ENCODE results near the gene TXN. TPM values are rescaled to one million over a fixed set of nuclear protein-coding genes. Genes with fewer than 3 reads are reported as not detected.
A peak's percentile ranks its signal among the peaks of the same experiment; 100 is the strongest.

Gene TXN
- total and polyA plus RNA-seq, 8 donors = 89.3 to 786 (median 169) TPM

GRCh38 chr9:110287289-110287680 lies 31.0 kb upstream of the TXN start:
- no peaks in the 10 kb centered on the region for H3K27me3 ChIP-seq
- H3K4me3 ChIP-seq = no peak overlapping the region
- 91 to 96% (median 94%) methylated on average over 6 of the region's 6 CpGs for WGBS, 5 donors
- H3K36me3 ChIP-seq = no peaks in the 10 kb centered on the region
- no peaks in the 10 kb centered on the region for H3K4me1 ChIP-seq
- DNase-seq = no peak
- no peaks in the 10 kb centered on the region for H3K9me3 ChIP-seq
- TF ChIP-seq POLR2AphosphoS5 (IDR thresholded peaks at IDR 0.05) = no peak
- TF ChIP-seq EP300 (IDR thresholded peaks at IDR 0.05) = no peak
- TF ChIP-seq POLR2A (IDR thresholded peaks at IDR 0.05) = no peak
- no peak for TF ChIP-seq CTCF (IDR thresholded peaks at IDR 0.05)
- no peak overlapping the region for H3K27ac ChIP-seq
- intact Hi-C loops (cut with DNase I; ENCODE audit: low total_unique reads) = no loop called here

DNA sequence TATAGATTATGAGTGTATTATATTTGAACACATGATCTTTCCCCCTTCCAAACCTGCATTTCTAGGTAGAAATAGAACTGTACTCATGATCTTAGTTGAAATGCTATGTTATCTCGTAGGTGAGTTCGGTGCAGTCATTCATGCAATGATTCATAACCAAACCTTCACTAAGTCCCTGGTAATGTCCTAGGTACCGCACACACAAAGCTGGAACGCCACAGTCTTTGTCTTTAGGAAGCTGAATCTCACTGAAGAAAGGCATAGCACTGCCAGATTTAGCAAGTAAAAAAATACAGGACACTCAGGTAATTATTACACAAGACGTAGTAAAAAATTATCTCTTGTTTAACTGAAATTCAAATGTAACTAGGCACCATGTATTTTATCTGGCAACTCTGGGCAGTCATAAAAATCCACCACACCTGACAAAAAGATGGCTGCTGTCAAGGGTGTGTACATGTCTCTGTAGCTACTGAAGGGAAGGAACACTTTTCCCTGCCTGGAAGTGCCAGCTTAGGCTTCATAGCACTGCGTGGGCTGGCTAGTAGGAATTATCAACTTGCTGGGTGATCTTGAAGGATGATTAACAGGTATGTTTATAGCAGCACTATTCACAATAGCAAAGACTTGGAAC lies 28.0 kb upstream of the TXN start:
- TF ChIP-seq EP300 (IDR thresholded peaks at IDR 0.05) (no peak), POLR2A (IDR thresholded peaks at IDR 0.05) (no peak), POLR2AphosphoS5 (IDR thresholded peaks at IDR 0.05) (no peak), CTCF (IDR thresholded peaks at IDR 0.05) (no peak)
- WGBS, 5 donors = 63 to 74% (median 72%) methylated on average over 6 of the region's 6 CpGs
- intact Hi-C loops (cut with DNase I; ENCODE audit: low total_unique reads) = no loop called here
- Histone ChIP-seq H3K27ac (peak overlapping the region in 1 of 5 donors; percentile 59), H3K27me3 (no peaks in the 10 kb centered on the region), H3K4me1 (no peaks in the 10 kb centered on the region), H3K9me3 (no peaks in the 10 kb centered on the region), H3K36me3 (no peaks in the 10 kb centered on the region), H3K4me3 (no peak overlapping the region)
- no peak for DNase-seq

DNA sequence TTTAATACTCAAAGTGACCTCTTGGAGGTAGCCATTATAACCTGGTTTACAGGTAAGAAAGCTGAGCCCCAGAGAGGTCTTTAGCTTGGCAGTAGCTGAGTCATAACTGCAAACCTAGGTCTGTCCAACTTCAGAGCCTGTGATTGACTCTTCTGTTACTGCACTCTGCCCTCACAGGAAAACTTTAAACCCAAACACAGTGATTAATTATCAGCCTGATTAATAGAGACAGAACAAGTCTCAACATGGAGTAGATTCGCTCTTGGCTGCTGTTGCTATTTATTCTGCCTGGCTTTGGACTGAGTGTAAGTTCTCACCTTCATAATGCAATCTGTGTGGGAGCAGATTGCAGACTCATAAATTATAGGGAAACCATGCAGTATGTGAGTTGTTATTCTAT lies 27.4 kb upstream of the TXN start:
- H3K36me3 ChIP-seq = no peaks in the 10 kb centered on the region
- peak in 1 of 2 donors; percentile 53 for DNase-seq
- no peaks in the 10 kb centered on the region for H3K9me3 ChIP-seq
- WGBS, 5 donors = 17 to 36% (median 29%) methylated on average over 1 of the region's 1 CpG
- no peak for TF ChIP-seq CTCF (IDR thresholded peaks at IDR 0.05)
- TF ChIP-seq POLR2AphosphoS5 (IDR thresholded peaks at IDR 0.05) = no peak
- no peak for TF ChIP-seq EP300 (IDR thresholded peaks at IDR 0.05)
- no peak for TF ChIP-seq POLR2A (IDR thresholded peaks at IDR 0.05)
- H3K4me1 ChIP-seq = no peaks in the 10 kb centered on the region
- no peak overlapping the region for H3K4me3 ChIP-seq
- intact Hi-C loops (cut with DNase I; ENCODE audit: low total_unique reads) = no loop called here
- H3K27me3 ChIP-seq = no peaks in the 10 kb centered on the region
- peak overlapping the region in 1 of 5 donors; percentile 59 for H3K27ac ChIP-seq

DNA sequence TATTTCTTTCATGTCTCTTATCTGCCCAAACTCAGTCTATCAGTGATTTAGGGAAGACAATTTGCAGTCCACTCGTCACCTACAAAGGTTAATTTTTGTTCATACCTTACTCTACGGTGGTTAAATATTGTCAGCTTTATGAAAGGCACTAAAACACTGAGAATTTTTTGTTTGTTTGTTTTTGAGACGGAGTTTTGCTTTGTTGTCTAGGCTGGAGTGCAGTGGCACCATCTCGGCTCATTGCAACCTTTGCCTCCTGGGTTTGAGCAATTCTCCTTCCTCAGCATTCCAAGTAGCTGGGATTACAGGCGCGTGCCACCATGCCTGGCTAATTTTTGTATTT lies 26.4 kb upstream of the TXN start:
- intact Hi-C loops (cut with DNase I; ENCODE audit: low total_unique reads) = no loop called here
- Histone ChIP-seq H3K9me3 (no peaks in the 10 kb centered on the region), H3K4me1 (no peaks in the 10 kb centered on the region), H3K27me3 (no peaks in the 10 kb centered on the region), H3K36me3 (no peaks in the 10 kb centered on the region), H3K27ac (no peak overlapping the region), H3K4me3 (no peak overlapping the region)
- TF ChIP-seq POLR2A (IDR thresholded peaks at IDR 0.05) = no peak
- TF ChIP-seq CTCF (IDR thresholded peaks at IDR 0.05) = no peak
- TF ChIP-seq EP300 (IDR thresholded peaks at IDR 0.05) = no peak
- TF ChIP-seq POLR2AphosphoS5 (IDR thresholded peaks at IDR 0.05) = no peak
- DNase-seq = no peak
- 83 to 95% (median 91%) methylated on average over 6 of the region's 6 CpGs for WGBS, 5 donors

All from stomach (tissue), 9 donors.